Spleen (tissue), 11 donors: Measurements from ENCODE around the gene CD180. TPM values are rescaled to one million over a fixed set of nuclear protein-coding genes. Genes with fewer than 3 reads are reported as not detected.

ENCODE experiments used
- DNase-seq: peaks from one replicate; pipeline ENCODE4 v3.0.0-alpha.2; 2020
- H3K27ac ChIP-seq, 8 donors: fragments of 200-600 bp; sonication (generic) in 7 of 8; 1 replicate in 4 of 8; 2 replicates in 4 of 8; pipeline versions ENCODE4 v1.5.0 to v1.8.0; 2016 to 2021; ENCODE audit warnings: inconsistent platforms in 4 of 8, mild to moderate bottlenecking in 4 of 8, moderate library complexity in 1 of 8
- H3K27me3 ChIP-seq, 7 donors: fragments of 200-600 bp; sonication (generic) in 6 of 7; replicated peaks in 1 of 7; 1 replicate in 4 of 7; 2 replicates in 3 of 7; pipeline versions ENCODE4 v1.5.0 to v1.8.0; 2016 to 2021; ENCODE audit warnings: inconsistent platforms in 3 of 7, mild to moderate bottlenecking in 1 of 7
- H3K36me3 ChIP-seq, 6 donors: fragments of 200-600 bp; sonication (generic) in 5 of 6; 1 replicate in 4 of 6; 2 replicates in 2 of 6; pipeline versions ENCODE4 v1.5.0 to v1.8.0; 2016 to 2021; ENCODE audit warnings: inconsistent platforms in 2 of 6
- H3K4me1 ChIP-seq, 6 donors: fragments of 200-600 bp; sonication (generic) in 5 of 6; 1 replicate in 3 of 6; 2 replicates in 3 of 6; pipeline versions ENCODE4 v1.5.0 to v1.8.0; 2016 to 2021; ENCODE audit warnings: inconsistent platforms in 3 of 6
- H3K4me3 ChIP-seq, 8 donors: fragments of 200-600 bp; sonication (generic) in 7 of 8; 1 replicate in 4 of 8; 2 replicates in 4 of 8; pipeline versions ENCODE4 v1.5.0 to v1.8.0; 2016 to 2021; ENCODE audit warnings: inconsistent platforms in 4 of 8, mild to moderate bottlenecking in 4 of 8, moderate library complexity in 2 of 8
- H3K9me3 ChIP-seq, 8 donors: fragments of 200-600 bp; sonication (generic) in 7 of 8; 1 replicate in 4 of 8; 2 replicates in 4 of 8; pipeline versions ENCODE4 v1.5.0 to v1.8.0; 2016 to 2021; ENCODE audit warnings: inconsistent platforms in 4 of 8
- POLR2A ChIP-seq, 3 donors: fragments of 450-650 bp; IDR thresholded peaks; one replicate each; pipeline ENCODE4 v1.5.1; 2017; ENCODE audit warnings: antibody characterized with exemption in 3 of 3, mild to moderate bottlenecking in 1 of 3
- POLR2AphosphoS5 ChIP-seq, 3 donors: sonication (generic); formaldehyde crosslinking; IDR thresholded peaks; one replicate each; pipeline ENCODE4 v1.5.1; 2017; ENCODE audit warnings: antibody characterized with exemption in 3 of 3
- WGBS, 5 donors: extraction: QIAGEN DNeasy Blood & Tissue Kit in 3 of 5; methylation state at CpG; one replicate each; pipeline versions ENCODE4 v1.1.5 to v1.1.7; 2013 to 2018; 5-methylcytosine and 5-hydroxymethylcytosine counted together
- intact Hi-C: fragments of 100-400 bp; cut with DNase I; formaldehyde crosslinking; loops from one replicate; pipeline ENCODE4 v1.15.0; 2023; ENCODE audit warnings: low total_unique reads
- polyA plus RNA-seq, 3 donors: library from polyadenylated mRNA; stranded (reverse); fragments of 200-250 nt; gene quantifications; one replicate each; pipeline ENCODE4 v1.2.1, GENCODE V29; 2013
- total RNA-seq, 7 donors: library from RNA; depleted of rRNA in 3 of 7; stranded (reverse); fragments of >200 nt in 3 of 7; fragmentation: NEBNext Ultra II Directional in 4 of 7; extraction: Animal tissue kit (Norgen Biotek cat#: 25700) in 4 of 7; gene quantifications; one replicate each; pipeline versions ENCODE4 v1.1.0 to v1.2.1, GENCODE V29; 2016 to 2021
- TF ChIP-seq, protein P1 (sequence below), 11 experiments: fragments of 200-600 bp in 7 of 11; fragments of 450-650 bp in 4 of 11; sonication (generic) in 4 of 11; IDR thresholded peaks in 8 of 11; conservative IDR thresholded peaks in 3 of 11; 1 replicate in 7 of 11; 2 replicates in 4 of 11; pipeline versions ENCODE4 v1.4.0 to v1.8.0; 2016 to 2021; ENCODE audit warnings: antibody characterized with exemption in 11 of 11, inconsistent platforms in 4 of 11, mild to moderate bottlenecking in 1 of 11
- donor health status: healthy with polysubstance abuse.
- donor health status: DM: no; HTN: no; CAD: no; lungs with moderate emphysema.
- donor health status: DM: no; HTN: no; CAD: no.
- donor health status: Bipolar disorder and iron deficiency.
- donor health status: healthy.
- donor health status: DM: no; HTN: no; CAD: no.
- donor health status: DM: yes; HTN: yes; CAD: no.

The CD180 gene
- total and polyA plus RNA-seq, 10 donors = 11.6 to 39.2 (median 25.0) TPM

DNA sequence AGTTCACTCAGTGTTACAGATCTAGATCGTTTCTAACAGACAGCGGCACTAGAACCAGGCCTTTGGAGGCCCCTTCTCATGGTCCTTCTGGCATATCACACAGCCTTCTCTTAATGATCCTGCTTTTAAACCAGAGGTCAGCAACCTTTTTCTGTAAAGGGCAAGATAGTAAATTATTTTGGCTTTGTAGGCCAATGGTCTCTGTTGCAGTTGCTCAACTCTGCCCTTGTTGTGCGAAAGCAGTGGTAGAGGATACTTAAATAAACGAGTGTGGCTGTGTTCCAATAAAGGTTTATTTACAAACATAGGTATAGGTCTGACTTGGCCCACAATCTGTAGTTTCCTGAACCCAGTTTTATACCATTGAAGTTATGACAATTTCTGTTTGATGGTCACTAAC, 47.3 kb upstream of the CD180 start:
- DNase-seq = no peak
- no peaks in the 10 kb centered on the region for H3K36me3 ChIP-seq
- intact Hi-C loops = loop anchor here (10.0 kb wide), 1 partner anchor 1011 kb away; no protein-coding TSS in a partner anchor
- no peak overlapping the region for H3K27ac ChIP-seq
- no peaks in the 10 kb centered on the region for H3K9me3 ChIP-seq
- peaks cover 0 to 22% (median 11%) of the 10 kb centered on the region in 6 donors for H3K4me1 ChIP-seq
- TF ChIP-seq POLR2AphosphoS5 (IDR thresholded peaks at IDR 0.05) (no peak), POLR2A (IDR thresholded peaks at IDR 0.05) (no peak)
- TF ChIP-seq, protein P1, sequence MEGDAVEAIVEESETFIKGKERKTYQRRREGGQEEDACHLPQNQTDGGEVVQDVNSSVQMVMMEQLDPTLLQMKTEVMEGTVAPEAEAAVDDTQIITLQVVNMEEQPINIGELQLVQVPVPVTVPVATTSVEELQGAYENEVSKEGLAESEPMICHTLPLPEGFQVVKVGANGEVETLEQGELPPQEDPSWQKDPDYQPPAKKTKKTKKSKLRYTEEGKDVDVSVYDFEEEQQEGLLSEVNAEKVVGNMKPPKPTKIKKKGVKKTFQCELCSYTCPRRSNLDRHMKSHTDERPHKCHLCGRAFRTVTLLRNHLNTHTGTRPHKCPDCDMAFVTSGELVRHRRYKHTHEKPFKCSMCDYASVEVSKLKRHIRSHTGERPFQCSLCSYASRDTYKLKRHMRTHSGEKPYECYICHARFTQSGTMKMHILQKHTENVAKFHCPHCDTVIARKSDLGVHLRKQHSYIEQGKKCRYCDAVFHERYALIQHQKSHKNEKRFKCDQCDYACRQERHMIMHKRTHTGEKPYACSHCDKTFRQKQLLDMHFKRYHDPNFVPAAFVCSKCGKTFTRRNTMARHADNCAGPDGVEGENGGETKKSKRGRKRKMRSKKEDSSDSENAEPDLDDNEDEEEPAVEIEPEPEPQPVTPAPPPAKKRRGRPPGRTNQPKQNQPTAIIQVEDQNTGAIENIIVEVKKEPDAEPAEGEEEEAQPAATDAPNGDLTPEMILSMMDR (IDR thresholded peaks at IDR 0.05 in 8 of 11, conservative IDR thresholded peaks at IDR 0.05 in 3 of 11) = no peak
- no peaks in the 10 kb centered on the region for H3K27me3 ChIP-seq
- WGBS, 5 donors = 89 to 96% (median 95%) methylated on average over 4 of the region's 4 CpGs
- H3K4me3 ChIP-seq = no peak overlapping the region

DNA sequence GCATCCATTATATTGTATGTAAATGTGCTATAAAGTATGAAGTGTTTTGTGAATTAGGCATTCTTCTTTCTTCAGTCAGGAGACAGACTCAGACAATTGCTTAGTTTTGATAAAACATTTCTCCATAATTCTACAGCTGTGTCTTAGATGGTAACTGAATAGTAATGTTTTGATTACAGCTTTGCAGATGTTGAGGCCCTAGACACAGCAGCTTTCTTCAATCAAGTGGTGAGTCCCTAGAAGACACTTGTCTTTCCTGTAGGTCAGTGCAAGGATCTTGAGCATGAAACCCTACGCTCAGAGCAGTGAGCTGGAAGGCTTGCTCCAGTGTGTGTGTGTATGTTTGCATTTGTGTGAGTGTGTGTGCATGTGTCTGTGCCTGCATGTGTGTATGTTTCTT, 46.8 kb upstream of the CD180 start:
- no peaks in the 10 kb centered on the region for H3K36me3 ChIP-seq
- no peaks in the 10 kb centered on the region for H3K9me3 ChIP-seq
- 67 to 100% (median 97%) methylated on average over 1 of the region's 1 CpG for WGBS, 5 donors
- no peak overlapping the region for H3K4me3 ChIP-seq
- no peak overlapping the region for H3K27ac ChIP-seq
- H3K4me1 ChIP-seq = peaks cover 0 to 18% (median 11%) of the 10 kb centered on the region in 6 donors
- H3K27me3 ChIP-seq = no peaks in the 10 kb centered on the region
- DNase-seq = no peak
- TF ChIP-seq, protein P1 (IDR thresholded peaks at IDR 0.05 in 8 of 11, conservative IDR thresholded peaks at IDR 0.05 in 3 of 11) = no peak
- TF ChIP-seq POLR2AphosphoS5 (IDR thresholded peaks at IDR 0.05) = no peak
- no peak for TF ChIP-seq POLR2A (IDR thresholded peaks at IDR 0.05)
- intact Hi-C loops = loop anchor here (10.0 kb wide), 1 partner anchor 1011 kb away; no protein-coding TSS in a partner anchor

DNA sequence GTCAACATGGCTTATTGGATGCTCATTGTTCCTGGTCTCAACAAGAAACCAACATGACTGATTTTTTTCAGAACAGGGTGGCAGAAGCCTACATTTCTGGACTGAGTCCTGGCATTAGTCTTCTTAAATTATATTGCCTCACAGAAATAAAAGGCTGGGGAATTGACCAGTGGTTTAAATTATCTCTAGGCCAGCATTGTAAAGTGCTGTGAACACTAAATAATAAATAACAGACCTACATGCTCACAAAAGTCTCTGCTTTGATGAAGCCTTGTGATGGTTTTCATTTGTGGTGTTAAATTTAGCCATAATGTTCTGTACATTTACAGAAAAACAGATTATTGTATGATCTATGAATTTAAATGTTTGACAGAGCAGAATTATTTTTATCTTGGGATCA, 44.7 kb upstream of the CD180 start:
- no peak overlapping the region for H3K4me3 ChIP-seq
- TF ChIP-seq POLR2AphosphoS5 (IDR thresholded peaks at IDR 0.05) = no peak
- TF ChIP-seq POLR2A (IDR thresholded peaks at IDR 0.05) = no peak
- TF ChIP-seq, protein P1 (IDR thresholded peaks at IDR 0.05 in 8 of 11, conservative IDR thresholded peaks at IDR 0.05 in 3 of 11) = no peak
- DNase-seq = no peak
- H3K9me3 ChIP-seq = no peaks in the 10 kb centered on the region
- intact Hi-C loops = loop anchor here (10.0 kb wide), 1 partner anchor 1013 kb away; no protein-coding TSS in a partner anchor
- peaks cover 0 to 13% (median 10%) of the 10 kb centered on the region in 6 donors for H3K4me1 ChIP-seq
- no peaks in the 10 kb centered on the region for H3K27me3 ChIP-seq
- no peaks in the 10 kb centered on the region for H3K36me3 ChIP-seq
- no peak overlapping the region for H3K27ac ChIP-seq

DNA sequence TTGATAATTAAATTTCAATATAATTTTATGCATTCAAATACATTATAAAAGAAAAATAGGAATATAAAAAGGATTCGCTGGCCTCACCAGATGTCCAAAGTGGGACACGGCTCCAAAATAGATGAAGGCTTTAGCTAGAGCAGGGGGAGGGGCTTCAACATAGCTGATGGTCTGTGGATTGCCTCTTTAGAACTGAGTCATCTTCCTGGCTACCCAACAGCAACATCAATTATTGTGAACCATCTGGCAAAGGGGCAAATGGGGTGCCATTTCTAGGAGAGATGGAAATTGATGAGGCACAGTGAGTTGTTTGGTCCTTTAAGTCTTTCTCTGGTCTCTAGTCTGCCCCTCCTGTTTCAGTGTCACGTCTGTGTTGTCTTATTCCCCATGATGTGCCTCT, 44.2 kb upstream of the CD180 start:
- peaks cover 0 to 10% (median 5%) of the 10 kb centered on the region in 6 donors for H3K4me1 ChIP-seq
- no peaks in the 10 kb centered on the region for H3K36me3 ChIP-seq
- DNase-seq = no peak
- no peak overlapping the region for H3K4me3 ChIP-seq
- TF ChIP-seq POLR2AphosphoS5 (IDR thresholded peaks at IDR 0.05) (no peak), POLR2A (IDR thresholded peaks at IDR 0.05) (no peak)
- TF ChIP-seq, protein P1 (IDR thresholded peaks at IDR 0.05 in 8 of 11, conservative IDR thresholded peaks at IDR 0.05 in 3 of 11) = no peak
- no peaks in the 10 kb centered on the region for H3K27me3 ChIP-seq
- intact Hi-C loops = loop anchor here (10.0 kb wide), 1 partner anchor 1014 kb away; no protein-coding TSS in a partner anchor
- no peak overlapping the region for H3K27ac ChIP-seq
- no peaks in the 10 kb centered on the region for H3K9me3 ChIP-seq
- 85 to 98% (median 93%) methylated on average over 3 of the region's 3 CpGs for WGBS, 5 donors
